Posterior cingulate gyrus (tissue), 11 donors: ENCODE results near the gene DEFB114.

ENCODE experiments used
- DNase-seq, 10 donors: peaks; one replicate each; pipeline versions ENCODE4 v3.0.0 to v3.0.0-alpha.2; 2020 to 2021; ENCODE audit warnings: mixed read lengths in 3 of 10
- intact Hi-C: fragments of 100-400 bp; cut with DNase I; formaldehyde crosslinking; loops from one replicate; pipeline ENCODE4 v1.15.1; 2023

DEFB114 gene

GRCh38 chr6:49937811-49938210 is 26.2 kb downstream of the DEFB114 start:
- intact Hi-C loops: no loop called here

GRCh38 chr6:49937017-49937416 is 26.9 kb downstream of the DEFB114 start:
- DNase-seq: no peak
- intact Hi-C loops: no loop called here

More at GRCh38 chr6:49937811-49938210, 26.2 kb downstream of the DEFB114 start:
- no peak for DNase-seq

GRCh38 chr6:49935387-49935786 is 28.6 kb downstream of the DEFB114 start:
- intact Hi-C loops: no loop called here

GRCh38 chr6:49934770-49935169 is 29.2 kb downstream of the DEFB114 start:
- intact Hi-C loops: no loop called here
- DNase-seq: no peak

More at GRCh38 chr6:49935387-49935786, 28.6 kb downstream of the DEFB114 start:
- DNase-seq: no peak

GRCh38 chr6:49933526-49933925 is 30.4 kb downstream of the DEFB114 start:
- peak in 3 of 10 donors; percentile 25 to 76 (median 67) for DNase-seq

GRCh38 chr6:49929340-49929739 is 34.6 kb downstream of the DEFB114 start:
- intact Hi-C loops: no loop called here
- no peak for DNase-seq

More at GRCh38 chr6:49933526-49933925, 30.4 kb downstream of the DEFB114 start:
- intact Hi-C loops: no loop called here

- DNase-seq: no peak
- intact Hi-C loops: no loop called here
Observed at GRCh38 chr6:49923826-49924225, 40.1 kb downstream of the DEFB114 start.

- intact Hi-C loops: no loop called here
- no peak for DNase-seq
Observed at GRCh38 chr6:49919935-49920644, 43.9 kb downstream of the DEFB114 start.

GRCh38 chr6:49919261-49919660 is 44.7 kb downstream of the DEFB114 start:
- no peak for DNase-seq
- intact Hi-C loops: no loop called here

GRCh38 chr6:49918787-49919186 is 45.2 kb downstream of the DEFB114 start:
- intact Hi-C loops: no loop called here
- no peak for DNase-seq

- DNase-seq: peak in 3 of 10 donors; percentile 3 to 79 (median 67)
Observed at GRCh38 chr6:49915035-49915434, 48.9 kb downstream of the DEFB114 start.

GRCh38 chr6:49913636-49914375 is 50.2 kb downstream of the DEFB114 start:
- intact Hi-C loops: no loop called here
- DNase-seq: no peak

More at GRCh38 chr6:49915035-49915434, 48.9 kb downstream of the DEFB114 start:
- intact Hi-C loops: no loop called here

GRCh38 chr6:49912196-49912595 is 51.8 kb downstream of the DEFB114 start:
- DNase-seq: no peak
- intact Hi-C loops: no loop called here

- no peak for DNase-seq
- intact Hi-C loops: no loop called here
Observed at GRCh38 chr6:49911252-49911651, 52.7 kb downstream of the DEFB114 start.
